Mucosa of descending colon (tissue), 3 donors: Measurements from ENCODE around the gene ITGB1. TPM values are rescaled to one million over a fixed set of nuclear protein-coding genes. Genes with fewer than 3 reads are reported as not detected.
"Not testable (repeated sequence)": the region's sequence is repeated elsewhere in the genome, so short reads cannot be mapped to it uniquely, and the experiment has no call there.

Experiments
- ATAC-seq: fragments of 200-7000 bp; cut with Tn5 transposase; one replicate; pipeline ENCODE4 v1.9.1; 2020; ENCODE audit warnings: mild to moderate bottlenecking, moderate library complexity
- DNase-seq, 3 donors: peaks; one replicate each; pipeline ENCODE4 v3.0.0-alpha.2; 2020
- H3K36me3 ChIP-seq: fragments of 200-600 bp; one replicate; pipeline ENCODE4 v1.8.0; 2021; ENCODE audit warnings: low read depth, mild to moderate bottlenecking
- H3K4me1 ChIP-seq: fragments of 200-600 bp; one replicate; pipeline ENCODE4 v1.8.0; 2021; ENCODE audit warnings: low read depth, mild to moderate bottlenecking
- H3K4me3 ChIP-seq: fragments of 200-600 bp; one replicate; pipeline ENCODE4 v1.8.0; 2021; ENCODE audit warnings: mild to moderate bottlenecking
- H3K9me3 ChIP-seq: fragments of 200-600 bp; one replicate; pipeline ENCODE4 v1.8.0; 2021; ENCODE audit warnings: mild to moderate bottlenecking
- CTCF ChIP-seq: fragments of 200-600 bp; IDR thresholded peaks from one replicate; pipeline ENCODE4 v1.8.0; 2022; ENCODE audit warnings: antibody characterized with exemption, mild to moderate bottlenecking
- intact Hi-C, 2 donors: fragments of 100-400 bp; cut with DNase I in 1 of 2; cut with micrococcal nuclease in 1 of 2; formaldehyde crosslinking; loops; one replicate each; pipeline versions ENCODE4 v1.11.0 to v1.11.1; 2022; cut with DNase I, micrococcal nuclease
- long read RNA-seq, 2 donors: library from polyadenylated mRNA; unstranded; transcript quantifications; one replicate each; pipeline ENCODE4 v2.0.0, GENCODE V29; 2019 to 2021
- total RNA-seq, 3 donors: library from RNA; stranded (reverse); fragmentation: NEBNext Ultra II Directional in 2 of 3; extraction: Animal tissue kit (Norgen Biotek cat#: 25700) in 2 of 3; gene quantifications; one replicate each; pipeline versions ENCODE4 v1.2.1 to v1.2.4, GENCODE V29; 2021 to 2023
- donor health status: DM: no; HTN: no; CAD: no; lungs with moderate emphysema.
- donor health status: DM: no; HTN: no; CAD: no.
- donor health status: DM: no; HTN: yes; CAD: no.

ITGB1 gene
- total RNA-seq = 100 to 1,000 TPM; 268 to 515 (median 274) TPM
- long read RNA-seq, donor 1, transcript ITGB1-201 (16 exons, 3,640 nt) = major isoform, 498 of 559 reads
- long read RNA-seq, donor 1, partial matches to known transcripts = 31 of 559 reads
- long read RNA-seq, donor 1, other reads (novel, unspliced or antisense) = 28 of 559 reads
- long read RNA-seq, donor 2, transcript ITGB1-201 (16 exons, 3,640 nt) = major isoform, 23 of 110 reads
- long read RNA-seq, donor 2, partial matches to known transcripts = 83 of 110 reads
- long read RNA-seq, donor 2, other reads (novel, unspliced or antisense) = 3 of 110 reads

DNA sequence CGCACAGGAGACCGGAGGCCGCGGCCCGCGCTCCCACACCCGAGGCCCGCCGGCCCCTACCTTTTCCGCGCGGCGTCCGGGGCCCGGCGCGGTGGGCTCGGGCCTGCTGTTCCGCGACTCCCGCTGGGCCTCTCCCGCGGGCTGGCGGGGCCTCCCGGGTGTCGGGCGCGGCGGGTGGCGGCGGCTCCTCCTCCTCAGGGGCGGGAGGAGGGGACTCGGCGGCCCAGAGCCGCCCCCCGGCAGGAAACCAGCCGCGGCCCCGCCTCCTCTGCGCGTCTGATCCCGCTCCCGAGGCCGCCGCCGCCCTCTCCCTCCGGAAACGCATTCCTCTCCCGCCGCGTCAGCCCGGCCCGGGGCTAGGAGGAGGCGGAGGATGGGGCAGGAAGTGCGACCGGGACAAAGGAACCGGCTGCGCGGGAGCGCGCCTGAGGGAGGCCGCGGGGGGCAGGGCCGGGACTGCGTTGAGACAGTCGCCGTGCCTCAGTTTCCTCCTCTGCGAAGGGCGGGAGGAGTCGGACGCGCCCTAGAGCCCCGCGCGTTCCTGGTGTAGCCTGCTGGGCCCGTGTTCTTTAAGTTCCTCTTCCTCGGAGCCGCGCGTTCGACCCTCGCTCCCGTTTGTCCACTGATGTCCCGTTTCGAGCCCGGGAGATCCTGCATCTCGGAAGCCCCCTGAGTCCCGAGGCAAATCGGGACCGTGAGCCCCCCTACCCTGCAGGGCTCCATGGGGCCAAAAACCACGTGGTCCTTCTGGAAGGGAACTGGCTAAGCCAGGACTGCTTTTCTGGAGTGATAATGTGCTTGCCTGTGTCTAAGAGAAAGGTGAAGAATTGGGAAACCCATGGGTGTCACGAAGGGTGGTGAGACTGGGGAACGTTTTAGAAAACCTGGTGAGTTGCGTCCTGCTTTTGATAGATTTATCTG lies at the start of gene ITGB1:
TSS of gene ITGB1 (minus strand) at position 146 of the 921 bp plus-strand sequence. CDS start 22,672 bp downstream, outside the sequence.
- intact Hi-C loops = loop anchor here in 1 of 2 donors (10.0 kb wide), 1 partner anchor 46 kb away; no protein-coding TSS in a partner anchor
- Histone ChIP-seq H3K4me3 (peak within 1 kb of the TSS; percentile 93), H3K4me1 (peaks cover 17% of the 10 kb centered on the region), H3K36me3 (no peaks in the 10 kb centered on the region), H3K9me3 (no peaks in the 10 kb centered on the region)
- no peak for TF ChIP-seq CTCF
- ATAC-seq = peak; percentile 94
- DNase-seq = peak; percentile 95 to 98 (median 97)

- intact Hi-C loops = loop anchor here in 1 of 2 donors (5.0 to 10.0 kb wide), 2 partner anchors 52 to 209 kb away; partner anchors contain the start of gene ITGB1
- TF ChIP-seq CTCF = no peak
- no peak for ATAC-seq
These were observed 48.4 kb upstream of the ITGB1 start for GRCh38 chr10:33006342-33006887.

DNA sequence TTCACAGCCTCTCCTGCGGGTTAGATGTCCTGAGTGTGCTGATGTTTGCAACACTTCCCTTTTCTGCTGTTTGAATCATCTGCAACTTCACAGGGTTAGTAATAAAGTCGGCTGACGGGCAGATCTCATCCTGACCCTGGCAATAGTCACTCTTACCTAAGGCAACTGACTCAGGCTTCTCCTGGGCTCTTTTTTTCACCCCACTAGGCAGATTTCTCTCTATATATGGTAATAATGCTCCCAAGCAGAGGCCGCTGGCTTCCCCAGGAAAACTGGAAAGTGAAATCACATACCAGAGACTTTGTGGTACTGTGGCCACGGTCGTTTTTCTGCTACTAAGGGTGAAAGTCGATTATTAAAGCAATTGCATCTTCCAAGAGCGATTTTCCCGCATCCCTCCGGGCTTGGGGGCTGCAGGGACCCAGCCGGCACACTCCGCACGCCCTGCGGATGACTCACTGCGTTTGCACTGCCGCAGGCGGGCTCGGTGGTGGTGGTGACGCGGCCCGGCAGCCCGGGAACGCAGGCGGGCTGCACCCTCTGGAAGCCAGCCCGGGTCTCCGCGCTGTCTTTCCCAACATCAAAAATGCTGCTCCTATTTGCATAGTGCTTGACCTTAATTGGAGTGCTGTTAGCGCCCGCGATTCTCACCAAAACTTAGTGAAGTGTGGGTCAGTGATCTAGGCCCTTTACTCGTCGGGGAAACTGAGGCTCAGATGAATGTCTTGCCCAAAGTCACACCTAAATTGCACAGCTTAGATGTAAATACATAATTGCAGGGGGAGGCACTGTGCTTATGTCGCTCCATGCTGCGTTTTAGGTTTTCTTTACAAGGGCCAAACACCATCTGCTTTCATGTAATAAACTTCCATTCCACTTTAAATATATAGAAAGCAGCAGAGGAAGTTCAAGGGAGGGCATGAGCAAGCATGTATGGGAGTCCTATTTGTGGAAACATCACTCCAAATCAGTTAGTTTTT lies 47.6 kb upstream of the ITGB1 start:
- Histone ChIP-seq H3K9me3 (no peaks in the 10 kb centered on the region), H3K4me1 (peaks cover 8% of the 10 kb centered on the region), H3K36me3 (no peaks in the 10 kb centered on the region), H3K4me3 (peak overlapping the region; percentile 7)
- DNase-seq (peak; percentile 60 to 81 (median 80)), ATAC-seq (peak; percentile 94)
- no peak for TF ChIP-seq CTCF
- intact Hi-C loops = loop anchor here in 1 of 2 donors (5.0 to 10.0 kb wide), 2 partner anchors 51 to 208 kb away; partner anchors contain the start of gene ITGB1

More at GRCh38 chr10:33006342-33006887, 48.4 kb upstream of the ITGB1 start:
- Histone ChIP-seq H3K4me1 (peaks cover 8% of the 10 kb centered on the region), H3K4me3 (no peak overlapping the region), H3K9me3 (no peaks in the 10 kb centered on the region), H3K36me3 (no peaks in the 10 kb centered on the region)
- no peak for DNase-seq

DNA sequence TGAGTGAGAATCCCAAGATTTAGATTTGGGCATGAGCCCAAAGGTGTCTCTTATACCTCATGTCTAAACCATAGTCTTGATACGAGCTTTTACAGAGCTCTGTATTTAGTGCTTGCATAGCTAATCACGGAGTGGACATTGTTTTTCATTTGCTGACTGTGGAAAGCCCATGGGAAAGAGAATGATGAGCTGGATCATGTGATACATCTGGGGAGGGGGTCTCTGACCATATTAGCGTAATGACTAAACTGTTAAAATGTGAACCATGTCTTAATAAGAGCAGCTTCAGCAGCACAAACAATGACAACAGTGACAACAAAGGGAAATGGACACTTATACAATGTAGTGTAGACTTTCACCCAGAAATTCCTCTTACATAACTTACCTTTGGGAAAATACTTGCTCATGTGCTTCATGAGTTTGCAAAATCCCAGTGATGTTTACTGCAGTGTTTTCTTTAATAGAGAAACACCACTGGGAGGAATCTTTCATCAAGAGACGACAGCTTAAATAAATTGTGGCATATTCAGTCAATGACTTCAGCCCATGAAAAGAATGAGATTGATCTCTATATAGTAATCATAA lies 44.0 kb upstream of the ITGB1 start:
- Histone ChIP-seq H3K4me1 (peaks cover 6% of the 10 kb centered on the region), H3K4me3 (no peak overlapping the region), H3K36me3 (no peaks in the 10 kb centered on the region), H3K9me3 (no peaks in the 10 kb centered on the region)
- no peak for DNase-seq
- TF ChIP-seq CTCF = no peak
- intact Hi-C loops = loop anchor here in 1 of 2 donors (10.0 kb wide), 1 partner anchor 47 kb away; the partner anchor contains the start of gene ITGB1
- no peak for ATAC-seq

DNA sequence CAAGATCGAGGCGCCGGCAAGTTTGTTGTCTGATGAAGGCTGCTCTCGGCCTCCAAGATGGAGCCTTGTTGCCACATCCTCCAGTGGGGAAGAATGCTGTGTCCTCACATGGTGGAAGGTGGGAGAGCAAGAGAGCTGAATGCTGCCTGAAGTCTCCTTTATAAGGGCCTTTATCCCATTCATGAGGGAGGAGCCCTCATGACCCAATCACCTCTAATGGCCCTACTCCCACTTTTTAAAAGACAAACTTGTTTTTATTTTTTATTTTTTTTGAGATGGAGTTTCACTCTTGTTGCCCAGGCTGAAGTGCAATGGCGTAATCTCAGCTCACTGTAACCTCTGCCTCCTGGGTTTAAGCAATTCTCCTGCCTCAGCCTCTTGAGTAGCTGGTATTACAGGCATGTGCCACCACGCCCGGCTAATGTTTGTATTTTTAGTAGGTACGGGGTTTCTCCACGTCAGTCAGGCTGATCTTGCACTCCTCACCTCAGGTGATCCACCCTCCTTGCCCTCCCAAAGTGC lies 40.1 kb upstream of the ITGB1 start:
- H3K4me3 ChIP-seq, intact Hi-C loops, H3K9me3 ChIP-seq, ATAC-seq, H3K4me1 ChIP-seq, DNase-seq, H3K36me3 ChIP-seq: not testable (repeated sequence)
